NCI-H774 (cell line): ENCODE measurements around the gene EDEM3.

Experiments used
- DNase-seq: peaks from one replicate; lab custom pipeline; 2025; lab: John Stamatoyannopoulos, UW

EDEM3 gene

DNA sequence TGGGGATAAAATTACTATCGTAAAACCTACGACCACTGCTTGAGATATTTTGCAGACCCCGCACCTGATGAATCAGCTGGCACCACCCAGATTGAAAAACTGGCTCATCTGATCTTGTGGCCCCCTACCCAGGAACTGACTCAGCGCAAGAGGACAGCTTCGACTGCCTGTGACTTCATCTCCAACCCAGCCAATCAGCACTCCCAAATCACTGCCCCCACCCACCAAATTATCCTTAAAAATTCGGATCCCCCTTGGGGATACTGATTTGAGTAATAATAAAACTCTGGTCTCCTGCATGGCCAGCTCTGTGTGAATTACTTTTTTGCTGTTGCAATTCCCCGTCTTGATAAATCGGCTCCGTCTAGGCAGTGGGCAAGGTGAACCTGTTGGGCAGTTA lies 81.4 kb downstream of the EDEM3 start:
- no peak for DNase-seq

DNA sequence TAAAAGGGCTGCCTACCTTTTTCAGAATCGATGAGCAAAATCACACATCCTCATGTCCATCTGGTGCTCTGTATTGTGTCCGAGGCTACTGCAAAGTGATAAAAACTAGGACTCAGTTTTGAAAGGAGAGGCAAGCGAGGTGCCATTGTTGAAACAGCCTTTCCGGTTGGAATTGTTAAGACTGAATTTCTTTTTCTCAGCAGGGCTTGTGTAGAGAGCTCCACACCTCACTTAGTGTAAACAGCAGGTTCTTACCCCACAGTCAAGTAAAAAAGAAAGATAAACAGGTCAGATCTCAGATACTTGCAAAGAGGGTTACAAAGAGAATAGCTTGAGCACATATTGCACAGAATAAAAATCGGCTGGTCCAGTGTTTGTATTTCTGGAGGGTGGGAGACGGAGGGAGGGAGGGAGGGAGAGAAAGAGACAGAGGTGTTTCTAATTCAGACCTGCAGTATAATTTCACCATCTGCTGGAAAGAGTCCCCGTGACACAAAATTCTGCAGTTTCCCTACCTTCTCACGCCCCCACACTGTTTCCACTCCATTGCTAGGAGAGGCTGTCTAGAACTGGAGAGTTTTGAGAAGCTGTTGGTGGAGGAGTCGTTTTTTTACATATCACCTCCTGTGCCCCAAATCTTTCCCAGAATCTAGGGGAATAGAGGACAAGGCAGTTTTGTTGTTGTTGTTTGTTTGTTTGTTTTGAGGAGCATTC lies 82.5 kb downstream of the EDEM3 start:
- DNase-seq: no peak

DNA sequence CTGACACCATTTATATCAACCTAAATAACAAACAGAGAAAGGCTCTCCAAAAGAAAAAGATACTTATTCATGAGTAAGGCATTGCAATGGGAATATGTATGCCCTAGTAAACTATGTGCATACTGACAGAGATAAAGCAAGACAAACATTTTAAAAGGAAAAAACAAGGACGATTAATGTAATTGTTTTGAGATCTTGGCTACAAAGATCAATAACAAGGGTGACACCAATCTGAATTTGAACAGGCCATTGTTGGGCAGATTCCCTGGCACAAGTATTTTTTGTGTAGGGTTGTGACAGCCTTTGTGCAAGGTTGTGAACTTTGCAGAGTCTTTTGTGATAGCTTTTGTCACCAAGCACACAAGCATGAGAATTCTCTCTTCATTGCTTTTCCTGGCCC lies 85.3 kb downstream of the EDEM3 start:
- DNase-seq: no peak

DNA sequence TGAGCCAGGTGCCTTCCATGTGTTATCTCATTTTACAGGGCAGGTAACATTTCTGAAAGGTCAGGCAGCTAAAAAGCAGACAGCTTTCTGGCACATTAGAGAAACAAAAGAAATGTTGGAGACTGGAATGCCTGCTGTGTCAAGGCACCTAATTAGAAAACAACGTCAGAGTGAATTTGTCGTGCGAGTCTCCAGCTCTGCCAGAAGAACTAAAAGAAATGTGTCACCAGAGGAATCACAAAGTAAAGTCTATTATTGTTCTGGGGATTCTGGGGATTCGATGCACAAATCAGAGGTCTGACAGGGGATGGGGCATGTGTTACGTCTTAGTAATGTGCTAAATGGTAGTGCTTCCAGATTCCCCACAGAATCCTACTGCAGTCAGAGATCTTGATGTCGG lies 89.3 kb downstream of the EDEM3 start:
- DNase-seq: no peak

DNA sequence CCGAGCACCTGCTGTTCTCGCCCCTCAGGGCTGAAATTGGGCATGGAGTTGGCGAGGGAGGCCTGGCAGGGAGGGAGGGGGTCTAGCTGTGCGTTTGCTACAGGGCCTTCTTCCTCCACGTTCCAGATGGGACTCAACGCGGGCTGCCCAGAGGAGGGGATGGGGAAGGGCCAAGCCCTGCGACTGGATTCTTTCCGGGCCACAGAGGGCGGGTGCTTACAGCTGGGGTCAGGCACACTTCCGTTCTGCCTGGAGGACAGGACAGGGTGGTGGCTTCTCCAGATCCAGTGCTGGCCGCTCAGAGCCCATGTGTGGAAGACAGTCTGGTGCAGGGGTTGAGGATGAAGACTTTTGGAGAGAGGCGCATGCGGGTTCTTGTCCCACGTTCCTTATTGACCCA lies 90.0 kb downstream of the EDEM3 start:
- no peak for DNase-seq

DNA sequence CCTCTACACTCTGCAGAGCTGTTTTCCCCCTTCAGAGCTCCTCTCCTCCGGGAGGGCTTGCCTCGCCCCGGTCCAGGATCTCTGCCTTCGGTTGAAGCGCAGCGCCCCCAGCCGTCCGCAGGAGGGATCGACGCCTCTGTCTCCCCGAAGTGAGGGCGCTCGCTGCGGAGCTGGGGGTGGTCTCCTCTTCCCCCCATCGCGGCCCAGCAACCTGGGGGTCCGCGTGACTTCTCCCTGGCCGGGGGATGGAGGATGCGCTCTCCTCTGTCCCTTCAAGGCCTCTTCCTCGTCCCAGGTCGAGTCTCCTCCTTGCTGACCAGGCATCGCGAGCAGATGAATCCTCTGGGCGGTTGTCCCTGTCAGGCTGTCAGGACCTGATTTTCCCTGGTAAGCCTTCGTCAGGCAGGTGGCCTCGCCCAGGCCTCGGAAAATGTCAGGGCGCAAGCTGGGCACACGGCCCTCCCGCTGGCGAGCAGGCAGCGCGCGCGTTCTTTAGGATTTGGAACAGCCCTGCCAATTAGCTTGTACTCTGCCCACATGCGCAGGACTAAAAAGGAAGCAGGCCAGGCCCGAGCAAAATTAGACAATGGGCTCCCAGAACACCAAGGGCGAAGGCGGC lies 90.5 kb downstream of the EDEM3 start:
- no peak for DNase-seq

DNA sequence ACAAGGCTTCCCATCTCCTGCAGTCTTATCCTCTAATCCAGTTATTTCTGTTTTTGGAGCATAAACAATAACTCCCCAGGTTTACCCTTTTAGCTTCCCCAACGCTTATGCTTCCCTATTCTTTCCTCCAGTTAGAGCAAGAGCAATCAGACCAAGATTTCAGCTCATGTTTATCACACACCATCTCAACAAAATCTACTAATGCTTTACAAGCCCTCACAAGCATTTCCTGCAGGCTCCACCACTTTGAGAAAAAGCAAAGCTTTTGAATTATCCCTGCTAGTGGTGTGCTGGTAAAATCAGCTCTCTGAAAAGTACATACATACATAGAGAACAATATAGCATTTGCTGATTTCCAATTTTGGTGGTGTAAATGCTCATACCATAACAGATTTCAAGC lies 92.9 kb downstream of the EDEM3 start:
- DNase-seq: no peak

DNA sequence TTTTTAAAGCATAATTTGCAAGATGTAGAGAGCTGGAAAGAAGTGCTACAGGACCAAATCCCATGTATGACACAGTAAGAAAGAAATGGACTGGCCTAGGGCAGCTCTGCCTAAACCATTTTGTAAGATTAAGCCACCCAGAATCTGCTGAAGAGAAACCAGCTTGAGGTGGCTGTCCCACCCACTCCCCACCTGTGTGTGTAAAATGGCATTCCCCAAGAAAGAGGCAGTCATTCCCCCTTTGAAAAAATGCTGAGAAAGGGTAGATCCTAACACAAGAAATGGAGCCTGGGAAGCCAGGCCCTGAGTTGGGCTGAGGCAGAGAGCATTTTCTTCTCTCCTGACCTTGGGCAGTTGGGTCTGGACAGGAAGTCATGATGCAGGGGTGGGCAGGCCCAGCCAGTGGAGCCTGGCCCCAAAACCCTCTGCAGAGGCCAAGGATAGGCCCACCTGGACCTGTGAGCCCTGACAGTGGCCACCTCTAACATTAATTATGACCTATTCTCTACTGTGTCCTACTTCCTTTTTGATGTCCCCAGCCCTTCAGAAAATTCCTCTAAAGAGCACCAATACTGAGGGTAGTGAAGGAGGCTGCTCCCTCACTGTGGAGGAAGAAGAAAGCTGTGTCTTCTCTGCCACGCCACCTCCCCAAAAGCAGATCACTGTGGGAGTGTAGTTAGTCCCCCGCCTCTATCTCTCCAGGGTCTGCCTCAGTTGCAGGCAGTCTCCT lies 94.0 kb downstream of the EDEM3 start:
- no peak for DNase-seq

DNA sequence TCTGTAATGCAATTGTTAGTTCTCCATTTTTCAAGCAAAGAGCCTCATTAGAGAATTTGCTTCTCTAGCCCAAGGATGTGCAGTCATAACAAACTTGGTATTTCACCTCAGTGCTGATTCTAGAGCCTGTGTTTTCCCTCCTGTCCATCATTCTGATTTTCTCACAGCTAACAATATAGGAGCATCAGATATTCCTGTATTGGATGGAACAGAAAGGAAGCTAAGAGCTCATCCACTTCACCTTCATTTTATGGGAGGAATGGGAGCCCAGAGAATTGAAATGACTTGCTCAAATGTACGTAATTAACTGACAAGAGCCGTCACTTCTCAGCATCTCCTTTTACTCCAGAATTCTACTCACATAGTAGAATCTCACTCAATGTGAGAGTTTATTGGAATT lies 96.6 kb downstream of the EDEM3 start:
- DNase-seq: no peak

DNA sequence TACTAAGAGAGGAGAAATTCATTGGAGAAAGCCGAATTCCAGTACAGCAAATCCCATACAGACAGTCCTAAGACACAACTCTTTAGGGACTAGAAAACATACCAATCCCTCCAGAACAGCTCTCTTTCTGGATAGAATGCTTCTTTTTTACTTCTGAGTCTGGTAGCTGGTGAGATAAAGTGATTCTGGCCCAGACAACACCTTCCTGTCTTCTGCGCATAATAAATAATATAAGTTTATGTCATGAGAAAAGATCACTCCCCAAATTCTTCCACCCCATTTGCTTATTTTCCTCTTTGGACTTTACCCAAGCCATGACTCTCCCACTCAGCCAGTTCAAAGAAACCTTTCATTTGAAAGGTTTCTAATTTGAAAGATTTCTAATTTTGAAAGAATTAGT lies 98.4 kb downstream of the EDEM3 start:
- DNase-seq: no peak

DNA sequence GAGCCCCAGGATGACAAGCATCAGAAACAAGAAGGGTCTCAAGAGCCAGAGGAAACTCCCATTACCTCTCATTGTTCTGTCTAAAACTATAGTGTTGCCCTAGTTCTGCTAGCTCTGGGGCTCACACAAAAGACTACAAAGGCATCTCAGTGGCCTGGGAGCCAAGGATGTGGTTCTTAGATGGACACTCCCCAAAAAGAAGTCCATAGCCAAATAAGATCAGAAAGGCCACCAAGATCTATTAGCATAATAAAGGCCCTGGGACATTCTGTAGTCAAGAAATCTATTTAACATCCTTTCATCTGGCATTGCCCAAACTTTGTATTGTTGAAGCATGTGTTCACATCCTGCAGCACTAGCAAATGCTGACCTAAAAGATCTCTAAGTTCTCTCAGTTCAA lies 99.5 kb downstream of the EDEM3 start:
- DNase-seq: no peak

DNA sequence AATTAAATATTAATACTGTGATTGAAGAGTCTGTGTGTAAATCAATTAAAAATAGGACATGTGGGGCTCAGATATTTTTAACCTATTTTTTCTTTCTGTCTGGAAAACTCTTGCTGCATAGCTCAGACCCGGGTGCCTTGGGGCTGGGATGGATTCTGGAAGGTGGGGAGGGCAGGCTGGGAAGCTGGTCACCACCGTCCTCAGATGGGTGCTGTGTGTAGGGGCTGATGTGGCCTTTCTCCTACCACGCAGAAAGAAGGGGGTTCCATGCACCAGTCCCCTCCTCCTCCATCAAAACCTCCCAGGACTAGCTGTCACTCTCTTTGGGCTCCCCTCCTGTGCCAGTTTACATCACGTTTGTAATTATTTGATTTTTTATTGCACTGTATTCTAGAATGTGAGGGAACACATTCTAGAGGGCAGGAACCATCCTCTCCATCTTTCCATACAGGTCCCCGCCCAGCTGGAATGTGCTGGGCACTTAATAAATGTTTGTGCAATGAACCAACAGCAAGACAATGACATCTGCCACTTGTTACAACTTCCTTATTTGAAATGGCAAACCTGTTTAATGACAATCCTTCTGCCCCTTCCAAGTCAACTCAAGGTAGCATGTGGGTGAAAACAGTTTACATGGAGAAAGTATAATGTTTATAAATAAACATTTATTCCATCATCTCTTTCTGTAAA lies 104.3 kb downstream of the EDEM3 start:
- DNase-seq: no peak

DNA sequence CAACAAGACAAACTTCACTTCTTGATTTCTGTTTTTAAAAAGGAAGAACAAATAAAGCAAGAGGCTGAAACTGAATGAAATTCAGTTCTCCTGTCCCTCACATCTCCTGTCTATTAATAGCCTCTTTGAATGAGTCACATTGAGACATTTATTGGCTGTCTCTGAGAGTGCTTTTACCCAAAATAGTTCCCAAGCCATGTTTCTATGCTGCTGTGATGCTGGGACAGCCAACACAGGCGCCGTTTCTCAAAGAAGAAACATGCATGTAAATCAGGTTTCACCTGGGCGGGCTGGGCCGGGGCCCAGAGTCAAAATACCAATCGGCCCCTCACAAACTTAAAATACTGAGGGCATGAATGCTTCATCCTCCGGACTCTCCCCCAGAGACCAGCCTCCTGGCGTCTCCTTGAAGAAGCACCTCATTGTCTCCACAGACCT lies 105.2 kb downstream of the EDEM3 start:
- no peak for DNase-seq

DNA sequence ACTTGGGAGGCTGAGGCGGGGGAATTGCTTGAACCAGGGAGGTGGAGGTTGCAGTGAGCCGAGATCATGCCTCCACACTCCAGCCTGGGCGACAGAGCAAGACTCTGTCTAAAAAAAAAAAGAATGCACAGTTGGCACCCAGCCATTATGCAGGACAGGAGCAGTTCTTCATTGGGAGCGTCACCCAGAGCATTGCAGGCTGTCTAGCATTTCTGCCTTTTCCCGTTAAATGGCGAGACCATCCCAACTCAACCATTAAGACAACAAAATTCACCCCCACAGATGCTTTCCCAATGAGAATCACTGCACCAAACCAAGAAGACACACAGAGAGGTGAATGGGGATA lies 105.8 kb downstream of the EDEM3 start:
- no peak for DNase-seq

DNA sequence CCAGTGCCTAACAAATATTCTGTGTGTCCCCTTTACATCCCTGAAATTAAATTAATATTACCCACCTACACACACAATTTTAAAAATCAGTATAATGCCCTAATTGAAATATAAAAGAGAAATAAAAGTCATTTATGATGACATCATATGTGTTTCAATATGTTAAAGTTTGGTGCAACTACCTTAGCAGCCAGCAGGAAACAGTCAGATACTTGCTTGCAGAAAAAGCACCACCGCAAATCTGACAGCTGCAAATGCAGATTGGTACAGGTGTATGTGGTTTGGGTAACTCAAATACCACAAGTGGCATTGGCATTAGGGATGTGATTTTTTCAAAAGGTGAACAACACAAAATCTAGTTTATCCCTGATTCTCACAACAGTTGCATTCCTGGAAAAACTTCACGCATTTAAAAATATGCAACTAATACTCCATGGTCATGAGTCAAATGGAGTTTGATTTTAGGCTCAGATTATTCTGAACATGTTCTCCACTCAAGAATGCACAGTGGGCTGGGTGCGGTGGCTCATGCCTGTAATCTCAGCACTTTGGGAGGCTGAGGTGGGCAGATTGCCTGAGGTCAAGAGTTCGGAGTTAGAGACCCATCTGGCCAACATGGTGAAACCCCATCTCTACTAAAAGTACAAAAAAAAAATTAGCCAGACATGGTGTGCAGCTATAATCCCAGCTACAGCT lies 106.3 kb downstream of the EDEM3 start:
- no peak for DNase-seq

DNA sequence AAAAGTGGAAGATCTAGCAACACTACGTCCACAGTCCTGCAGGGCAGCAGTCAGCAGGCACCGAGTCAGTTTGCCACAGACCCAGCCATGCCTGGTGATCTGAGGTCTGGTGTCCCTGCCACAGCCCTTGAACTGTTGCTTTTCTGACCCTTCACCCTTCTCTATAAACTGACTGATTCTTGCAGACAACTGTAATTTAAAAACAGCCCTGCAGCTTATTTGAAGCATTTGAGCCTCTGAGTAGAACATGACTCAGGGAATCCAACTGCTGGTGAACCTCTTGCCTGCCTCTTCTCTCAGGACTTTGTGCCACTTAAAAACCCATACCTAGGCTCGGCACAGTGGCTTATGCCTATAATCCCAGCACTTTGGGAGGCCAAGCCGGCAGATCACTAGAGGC lies 107.2 kb downstream of the EDEM3 start:
- DNase-seq: no peak

DNA sequence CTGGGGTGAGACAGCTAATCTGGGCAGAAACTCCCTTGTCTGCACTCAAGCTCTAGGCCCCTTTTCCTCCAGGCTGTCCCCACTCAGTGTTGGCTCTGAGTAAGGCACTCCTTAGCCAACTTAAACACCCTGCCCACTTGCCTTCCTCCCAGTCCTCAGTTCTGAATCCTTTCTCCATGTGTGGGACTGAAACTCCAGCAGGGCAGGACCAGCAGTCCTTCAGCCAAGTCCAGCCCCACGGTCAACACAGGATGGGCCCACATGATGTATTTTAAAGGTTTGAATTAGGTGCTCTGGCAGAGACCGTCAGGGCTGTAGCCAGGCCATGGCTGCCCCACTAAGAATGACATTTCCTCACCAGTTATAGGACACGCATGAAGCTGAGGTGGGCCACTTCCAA lies 107.8 kb downstream of the EDEM3 start:
- no peak for DNase-seq

DNA sequence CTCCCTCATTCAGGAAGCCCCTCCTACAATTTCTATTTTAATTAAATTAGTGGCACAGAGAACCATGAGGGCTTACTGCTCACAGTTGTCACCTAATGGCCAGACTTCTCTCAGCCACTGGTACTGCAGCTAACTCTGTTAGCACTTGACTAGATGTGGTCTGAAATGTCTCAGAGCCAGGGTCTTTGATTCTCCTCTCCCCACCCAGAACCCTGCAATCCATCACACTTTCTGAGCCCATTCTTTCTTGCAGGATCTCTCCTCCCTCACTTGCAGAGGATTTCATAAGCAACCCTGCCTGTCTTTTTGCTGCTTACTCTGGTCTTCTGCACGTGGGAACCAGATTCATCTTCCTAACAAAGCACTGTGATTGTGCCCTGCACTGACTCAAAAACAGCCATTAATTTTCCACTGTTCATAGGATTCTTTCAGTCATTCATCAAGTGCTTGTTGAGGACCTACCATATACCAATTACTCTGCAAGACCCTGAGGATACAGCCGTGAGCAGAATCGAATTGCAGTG lies 108.4 kb downstream of the EDEM3 start:
- no peak for DNase-seq

DNA sequence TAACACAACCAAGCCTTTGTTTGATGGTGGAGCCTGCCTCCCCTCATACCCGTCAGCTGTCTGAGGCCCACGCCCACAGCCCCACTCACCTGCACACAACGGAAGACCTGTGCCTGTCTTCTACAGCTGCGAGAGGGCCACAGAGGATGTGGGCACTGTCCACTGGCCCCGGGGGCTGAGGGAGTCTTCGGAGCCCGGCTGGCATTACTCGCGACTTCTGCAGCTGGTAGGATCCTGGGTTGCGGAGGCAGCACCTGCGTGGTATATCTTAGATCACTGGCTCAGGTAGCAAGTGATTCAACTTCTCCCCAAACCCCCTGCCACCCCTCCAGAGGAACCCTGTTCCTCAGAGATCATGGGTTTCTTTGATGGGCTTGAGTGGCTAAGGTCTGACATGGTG lies 109.9 kb downstream of the EDEM3 start:
- no peak for DNase-seq

DNA sequence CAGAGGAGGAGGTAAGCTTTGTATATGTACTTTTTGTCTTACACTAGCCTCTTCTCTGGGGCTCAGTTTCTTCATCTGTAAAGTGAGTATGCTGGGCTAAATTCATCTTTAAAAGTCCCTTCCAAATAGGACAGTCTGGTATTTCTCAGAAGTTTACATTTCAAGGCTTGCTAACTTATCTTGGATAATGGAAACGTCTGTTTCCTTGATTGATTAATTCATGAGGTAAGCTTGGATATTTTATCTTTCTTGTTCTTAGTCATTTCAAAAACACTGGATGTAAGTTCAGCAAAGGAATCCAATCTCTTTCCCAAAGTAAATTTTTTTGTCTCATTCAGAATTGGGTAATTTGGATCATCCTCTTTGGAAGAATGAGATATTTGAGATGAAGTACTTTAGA lies 111.0 kb downstream of the EDEM3 start:
- no peak for DNase-seq

DNA sequence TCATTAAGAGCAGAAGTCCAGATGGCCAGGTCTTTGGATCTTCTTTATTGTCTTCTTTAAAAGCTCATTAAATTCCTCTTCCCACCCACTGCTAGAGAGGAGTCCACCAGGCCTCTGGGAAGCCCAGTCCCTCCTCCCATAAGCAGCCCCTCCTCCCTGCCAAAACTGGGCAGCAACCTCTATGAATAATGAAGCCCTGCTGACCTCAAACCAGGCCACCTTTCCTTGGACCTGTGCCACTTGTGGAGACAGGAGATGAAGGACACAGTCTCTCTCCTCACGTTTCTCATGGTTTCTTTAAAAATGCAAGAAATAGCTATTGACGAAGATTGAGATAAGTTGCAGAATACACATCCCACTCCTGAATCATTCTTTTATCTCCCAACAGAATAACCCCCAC lies 112.8 kb downstream of the EDEM3 start:
- no peak for DNase-seq

DNA sequence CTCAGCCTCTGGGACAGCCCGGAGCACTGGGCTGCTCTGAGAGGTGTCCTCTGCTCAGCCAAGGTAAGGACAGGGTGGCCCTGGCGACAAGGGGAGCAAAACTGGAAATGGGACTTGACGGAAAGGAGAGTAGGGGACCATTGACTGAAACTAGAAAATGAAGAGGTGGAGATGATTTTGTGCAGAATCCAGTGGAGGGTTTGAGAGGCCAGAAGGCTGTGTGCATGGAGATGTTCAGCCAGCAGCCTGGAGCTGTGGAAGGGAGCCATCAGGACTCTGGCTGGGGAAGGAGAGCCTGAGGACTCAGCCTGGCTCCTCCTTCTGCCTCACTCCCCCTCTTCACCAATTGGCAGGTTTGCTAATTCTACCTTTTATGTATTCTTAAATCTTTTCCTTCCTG lies 114.2 kb downstream of the EDEM3 start:
- no peak for DNase-seq
